Trophoblast cell (in vitro differentiated cells and primary cell): ENCODE results near the gene DLG2.

Experiments
- DNase-seq, 2 donors: peaks; one replicate each; pipeline ENCODE4 v3.0.0-alpha.2; 2016
- H2AFZ ChIP-seq: 2 replicates; pipeline ENCODE4 v1.6.1; 2013; ENCODE audit warnings: low read length, moderate library complexity, mild to moderate bottlenecking; ENCODE audit not compliant: insufficient read depth, poor library complexity
- H2AK5ac ChIP-seq: 2 replicates; pipeline ENCODE4 v1.6.1; 2013; ENCODE audit warnings: mild to moderate bottlenecking, low read length
- H2BK120ac ChIP-seq: 2 replicates; pipeline ENCODE4 v1.6.1; 2013; ENCODE audit warnings: low read length, mild to moderate bottlenecking, moderate library complexity; ENCODE audit not compliant: insufficient read depth, poor library complexity
- H2BK12ac ChIP-seq: 2 replicates; pipeline ENCODE4 v1.6.1; 2013; ENCODE audit warnings: mild to moderate bottlenecking, low read length, moderate library complexity
- H2BK5ac ChIP-seq: 2 replicates; pipeline ENCODE4 v1.6.1; 2013; ENCODE audit warnings: low read length, low read depth, moderate library complexity, mild to moderate bottlenecking; ENCODE audit not compliant: poor library complexity
- H3K14ac ChIP-seq: 2 replicates; pipeline ENCODE4 v1.6.1; 2013; ENCODE audit warnings: mild to moderate bottlenecking, low read length
- H3K18ac ChIP-seq: 2 replicates; pipeline ENCODE4 v1.6.1; 2013; ENCODE audit warnings: mild to moderate bottlenecking, low read length
- H3K23ac ChIP-seq: 2 replicates; pipeline ENCODE4 v1.6.1; 2013; ENCODE audit warnings: low read length
- H3K27ac ChIP-seq: 2 replicates; pipeline ENCODE4 v1.5.1; 2013; ENCODE audit warnings: low read depth, mild to moderate bottlenecking, inconsistent platforms, low read length, moderate library complexity
- H3K27me3 ChIP-seq: 2 replicates; pipeline ENCODE4 v1.6.1; 2013; ENCODE audit warnings: inconsistent platforms, mild to moderate bottlenecking, low read length, moderate library complexity; ENCODE audit not compliant: insufficient read depth
- H3K36me3 ChIP-seq, 2 experiments: 1 replicate in 1 of 2; 2 replicates in 1 of 2; pipeline ENCODE4 v1.6.1; 2013; ENCODE audit warnings: low read length in 2 of 2, mild to moderate bottlenecking in 2 of 2, moderate library complexity in 1 of 2; ENCODE audit not compliant: insufficient read depth in 2 of 2, control insufficient read depth in 1 of 2
- H3K4ac ChIP-seq: 2 replicates; pipeline ENCODE4 v1.6.1; 2013; ENCODE audit warnings: low read depth, mild to moderate bottlenecking, low read length, moderate library complexity
- H3K4me1 ChIP-seq, 2 experiments: 1 replicate in 1 of 2; 2 replicates in 1 of 2; pipeline ENCODE4 v1.6.1; 2013; ENCODE audit warnings: low read length in 2 of 2, mild to moderate bottlenecking in 2 of 2, moderate library complexity in 1 of 2; ENCODE audit not compliant: insufficient read depth in 2 of 2, control insufficient read depth in 1 of 2
- H3K4me2 ChIP-seq: 2 replicates; pipeline ENCODE4 v1.6.1; 2013; ENCODE audit warnings: inconsistent platforms, mild to moderate bottlenecking, low read length, moderate library complexity
- H3K4me3 ChIP-seq: 2 replicates; pipeline ENCODE4 v1.5.1; 2013; ENCODE audit warnings: mild to moderate bottlenecking, low read depth, low read length, inconsistent platforms
- H3K79me1 ChIP-seq: one replicate; pipeline ENCODE4 v1.6.1; 2013; ENCODE audit warnings: low read length
- H3K79me2 ChIP-seq: 2 replicates; pipeline ENCODE4 v1.6.1; 2013; ENCODE audit warnings: low read length, mild to moderate bottlenecking; ENCODE audit not compliant: control insufficient read depth, insufficient read depth, poor library complexity
- H3K9ac ChIP-seq: 2 replicates; pipeline ENCODE4 v1.6.1; 2013; ENCODE audit warnings: mild to moderate bottlenecking, low read length
- H3K9me3 ChIP-seq: 2 replicates; pipeline ENCODE4 v1.6.1; 2013; ENCODE audit warnings: low read depth, mild to moderate bottlenecking, control low read depth, inconsistent platforms, low read length; ENCODE audit not compliant: insufficient read depth
- H4K12ac ChIP-seq: 2 replicates; pipeline ENCODE4 v1.6.1; 2013; ENCODE audit warnings: low read depth, mild to moderate bottlenecking, low read length, moderate library complexity
- H4K8ac ChIP-seq: 2 replicates; pipeline ENCODE4 v1.6.1; 2013; ENCODE audit warnings: low read depth, mild to moderate bottlenecking, low read length, moderate library complexity
- H4K91ac ChIP-seq: one replicate; pipeline ENCODE4 v1.6.1; 2013; ENCODE audit warnings: low read depth, mild to moderate bottlenecking, low read length, moderate library complexity
- WGBS: extraction: QIAGEN DNeasy Blood & Tissue Kit; methylation state at CpG from one replicate; pipeline ENCODE4 v1.1.7; 2013; ENCODE audit warnings: missing lambda C conversion rate; ENCODE audit not compliant: insufficient read length, insufficient coverage; ENCODE audit errors: extremely low coverage; 5-methylcytosine and 5-hydroxymethylcytosine counted together

DLG2 gene

DNA sequence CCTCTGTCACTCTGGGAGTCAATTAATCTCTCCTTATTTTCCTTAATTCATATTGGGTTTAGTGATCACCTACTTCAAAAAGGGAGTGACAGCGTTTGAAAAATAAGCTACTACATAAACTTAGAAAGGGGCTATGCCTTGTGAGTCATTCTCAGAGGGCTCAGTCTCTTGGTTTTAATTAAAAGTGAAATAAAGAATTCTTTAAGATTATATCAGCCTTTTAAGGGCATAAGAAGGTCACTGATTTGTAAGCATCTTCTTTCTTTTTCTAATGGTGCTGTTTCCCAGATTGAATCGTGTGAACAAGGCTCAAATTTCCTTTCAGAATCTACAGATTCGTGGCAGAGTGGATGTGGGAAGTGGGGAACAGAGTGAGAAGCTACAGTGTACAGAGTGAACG is 1704.8 kb downstream of the DLG2 start:
- Histone ChIP-seq H3K9ac (no peak overlapping the region), H3K14ac (no peak overlapping the region), H3K4me1 (no peaks in the 10 kb centered on the region), H3K4ac (no peak overlapping the region), H2BK12ac (no peak overlapping the region), H3K27ac (no peak overlapping the region), H2AFZ (no peak overlapping the region), H3K36me3 (no peaks in the 10 kb centered on the region), H4K91ac (no peak overlapping the region), H3K23ac (no peak overlapping the region), H4K8ac (no peak overlapping the region), H3K18ac (no peak overlapping the region), H3K9me3 (no peaks in the 10 kb centered on the region), H3K79me1 (no peaks in the 10 kb centered on the region), H3K27me3 (no peaks in the 10 kb centered on the region), H3K4me3 (no peak overlapping the region), H2AK5ac (no peak overlapping the region), H3K79me2 (no peaks in the 10 kb centered on the region), H2BK5ac (no peak overlapping the region), H3K4me2 (no peak overlapping the region), H2BK120ac (no peak overlapping the region), H4K12ac (no peak overlapping the region)
- WGBS: no CpG with 5 or more reads among the region's 4 CpGs
- no peak for DNase-seq

DNA sequence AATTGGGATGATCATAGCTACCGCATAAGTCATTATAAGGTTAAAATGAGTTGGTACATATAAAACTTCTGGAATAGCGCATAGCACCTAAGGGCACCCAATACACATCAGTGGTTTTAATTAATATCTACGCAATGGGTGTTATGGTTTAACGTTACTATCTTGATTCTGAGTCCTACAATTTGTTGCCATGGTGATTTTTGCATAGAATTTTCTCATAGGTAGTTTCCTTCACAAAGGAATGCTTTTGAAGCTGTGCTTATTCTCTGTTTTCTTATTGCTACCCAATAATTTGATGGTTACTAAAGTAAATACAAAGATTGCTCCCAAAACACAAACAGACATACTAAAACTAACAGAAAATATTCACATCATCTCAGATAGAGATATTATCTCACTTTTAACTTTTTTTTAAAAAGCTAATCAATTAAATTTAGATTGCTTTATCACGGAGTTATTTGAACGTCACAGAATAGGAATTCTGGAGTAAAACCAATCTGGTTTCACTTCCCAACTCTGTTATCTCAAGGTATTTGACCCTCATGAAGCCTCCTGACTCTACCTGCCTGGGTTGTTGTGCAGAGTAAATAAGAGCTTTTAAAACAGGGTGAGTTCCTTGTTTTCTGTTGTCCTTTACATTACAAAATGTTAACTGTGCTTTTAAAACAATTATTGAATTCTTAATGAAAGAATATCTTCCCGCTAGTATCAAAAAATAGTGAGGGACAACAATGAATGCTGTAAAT is 1705.5 kb downstream of the DLG2 start:
- Histone ChIP-seq H3K79me1 (no peaks in the 10 kb centered on the region), H3K79me2 (no peaks in the 10 kb centered on the region), H3K4me3 (no peak overlapping the region), H3K23ac (no peak overlapping the region), H3K4me1 (no peaks in the 10 kb centered on the region), H2BK5ac (no peak overlapping the region), H3K9me3 (no peaks in the 10 kb centered on the region), H4K8ac (no peak overlapping the region), H3K4me2 (no peak overlapping the region), H4K91ac (no peak overlapping the region), H3K36me3 (no peaks in the 10 kb centered on the region), H2BK12ac (no peak overlapping the region), H3K18ac (no peak overlapping the region), H2AK5ac (no peak overlapping the region), H3K4ac (no peak overlapping the region), H2AFZ (no peak overlapping the region), H3K27me3 (no peaks in the 10 kb centered on the region), H4K12ac (no peak overlapping the region), H2BK120ac (no peak overlapping the region), H3K14ac (no peak overlapping the region), H3K27ac (no peak overlapping the region), H3K9ac (no peak overlapping the region)
- DNase-seq: no peak
- no CpG with 5 or more reads among the region's 7 CpGs for WGBS

DNA sequence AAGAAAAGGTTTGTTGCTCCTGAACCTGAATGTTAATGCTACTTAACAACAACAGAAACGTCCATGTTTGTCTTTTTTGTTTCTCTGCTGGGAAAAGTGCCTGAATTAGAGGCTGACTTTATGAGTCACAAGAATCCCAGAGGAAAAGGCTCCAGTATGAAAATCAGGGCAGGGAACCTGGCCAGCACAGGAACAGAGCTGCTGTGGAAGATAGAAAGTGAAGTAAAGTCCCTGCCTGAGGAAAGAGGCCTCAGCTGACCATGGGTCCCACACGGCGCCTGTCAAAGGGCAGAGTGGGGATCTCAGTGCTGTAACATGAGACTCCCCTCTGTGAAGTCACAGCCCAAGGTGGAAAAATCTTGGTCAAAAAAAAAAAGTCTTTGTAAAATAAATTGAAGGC is 1708.7 kb downstream of the DLG2 start:
- Histone ChIP-seq H2AFZ (no peak overlapping the region), H3K36me3 (no peaks in the 10 kb centered on the region), H3K27ac (no peak overlapping the region), H2BK5ac (no peak overlapping the region), H3K4me2 (no peak overlapping the region), H2BK120ac (no peak overlapping the region), H2AK5ac (no peak overlapping the region), H3K27me3 (no peaks in the 10 kb centered on the region), H3K79me1 (no peaks in the 10 kb centered on the region), H3K9ac (no peak overlapping the region), H3K14ac (no peak overlapping the region), H4K12ac (no peak overlapping the region), H4K91ac (no peak overlapping the region), H3K79me2 (no peaks in the 10 kb centered on the region), H4K8ac (no peak overlapping the region), H3K4me1 (no peaks in the 10 kb centered on the region), H3K4ac (no peak overlapping the region), H2BK12ac (no peak overlapping the region), H3K9me3 (no peaks in the 10 kb centered on the region), H3K18ac (no peak overlapping the region), H3K23ac (no peak overlapping the region), H3K4me3 (no peak overlapping the region)
- no CpG with 5 or more reads among the region's 3 CpGs for WGBS
- no peak for DNase-seq

DNA sequence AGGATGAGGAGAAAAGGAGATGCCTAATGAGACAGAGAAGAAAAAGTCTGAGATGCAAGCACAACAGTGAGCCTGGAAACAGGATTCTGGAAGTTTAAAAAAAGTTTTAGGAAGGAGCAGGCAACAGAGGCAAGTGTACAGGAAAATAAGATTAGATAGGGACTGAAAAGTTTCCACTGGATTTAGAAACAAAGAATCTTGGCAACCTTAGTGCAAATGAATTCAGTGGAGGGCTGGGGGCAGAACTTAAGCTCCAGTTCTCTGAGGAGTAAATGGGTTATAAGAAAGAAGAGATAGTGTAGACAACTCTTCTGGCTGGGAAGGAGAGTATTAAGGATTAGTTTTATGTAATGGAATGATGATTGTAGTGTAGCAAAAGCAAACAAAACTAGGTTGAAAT is 1712.1 kb downstream of the DLG2 start:
- H2BK120ac ChIP-seq: no peak overlapping the region
- H4K91ac ChIP-seq: no peak overlapping the region
- H3K36me3 ChIP-seq: no peaks in the 10 kb centered on the region
- no peak overlapping the region for H2AFZ ChIP-seq
- H2BK12ac ChIP-seq: no peak overlapping the region
- DNase-seq: no peak
- H2BK5ac ChIP-seq: no peak overlapping the region
- H3K9me3 ChIP-seq: no peaks in the 10 kb centered on the region
- H3K9ac ChIP-seq: no peak overlapping the region
- H2AK5ac ChIP-seq: no peak overlapping the region
- no peaks in the 10 kb centered on the region for H3K4me1 ChIP-seq
- H3K79me2 ChIP-seq: no peaks in the 10 kb centered on the region
- no peak overlapping the region for H3K27ac ChIP-seq
- H3K4ac ChIP-seq: no peak overlapping the region
- H3K79me1 ChIP-seq: no peaks in the 10 kb centered on the region
- H4K12ac ChIP-seq: no peak overlapping the region
- no peak overlapping the region for H3K4me2 ChIP-seq
- H4K8ac ChIP-seq: no peak overlapping the region
- H3K27me3 ChIP-seq: no peaks in the 10 kb centered on the region
- H3K14ac ChIP-seq: no peak overlapping the region
- no peak overlapping the region for H3K23ac ChIP-seq
- H3K4me3 ChIP-seq: no peak overlapping the region
- H3K18ac ChIP-seq: no peak overlapping the region
